ENCODE data around the gene TMEM72. TPM values are rescaled to one million over a fixed set of nuclear protein-coding genes. Genes with fewer than 3 reads are reported as not detected.

TMEM72 gene
- total RNA-seq, 1 experiment from 2014 or later: not detected

GRCh38 chr10:44882166-44882720 lies 28.9 kb upstream of the TMEM72 start:
- no peak overlapping the region for H3K4me2 ChIP-seq (ENCODE audit: insufficient read depth, insufficient read length, low read length)
- no peaks in the 10 kb centered on the region for H3K79me1 ChIP-seq (ENCODE audit: insufficient read depth, low read depth, low read length, poor library complexity, severe bottlenecking)
- no peaks in the 10 kb centered on the region for H4K20me1 ChIP-seq (ENCODE audit: control insufficient read depth, insufficient read depth, insufficient read length)
- H3K18ac ChIP-seq (ENCODE audit: insufficient read length, low read depth, low read length): no peak overlapping the region
- H3K56ac ChIP-seq (ENCODE audit: insufficient read length, low read depth, low read length): no peak overlapping the region
- H2AFZ ChIP-seq (ENCODE audit: low read length): no peak overlapping the region
- H3K27ac ChIP-seq (ENCODE audit: insufficient read length, low read depth, low read length): no peak overlapping the region
- H4K8ac ChIP-seq (replicated peaks; ENCODE audit: insufficient read length, low read depth, low read length): no peak overlapping the region
- H3K79me2 ChIP-seq (ENCODE audit: insufficient read depth, low read length): no peaks in the 10 kb centered on the region
- TF ChIP-seq CTCF (conservative IDR thresholded peaks at IDR 0.05): no peak
- WGBS (ENCODE audit: extremely low coverage, insufficient read length, low lambda C conversion rate): no CpG with 5 or more reads among the region's 6 CpGs
- H2BK12ac ChIP-seq (ENCODE audit: insufficient read length, low read depth, low read length): no peak overlapping the region
- H3K9ac ChIP-seq (ENCODE audit: extremely low read depth, insufficient read length, low read length): no peak overlapping the region
- no peak overlapping the region for H4K91ac ChIP-seq (ENCODE audit: insufficient read length, low read depth, low read length)
- no peak overlapping the region for H2BK5ac ChIP-seq (ENCODE audit: insufficient read length, low read length)
- Mint-ChIP-seq H3K4me1 (peaks cover 25 to 32% of the 10 kb centered on the region in 2 experiments), H3K27me3 (ENCODE audit: low read depth) (peaks cover 26% of the 10 kb centered on the region), H3K9me3 (no peaks in the 10 kb centered on the region), H3K27ac (no peak overlapping the region; a peak in 1 of 7 replicates), H3K4me3 (no peak overlapping the region; a peak in 1 of 5 replicates), H3K36me3 (ENCODE audit: insufficient read depth in 1 of 3, low read depth in 3 of 3) (no peaks in the 10 kb centered on the region)
- no peaks in the 10 kb centered on the region for H3K23me2 ChIP-seq (ENCODE audit: insufficient read length, low read depth, low read length, poor library complexity, severe bottlenecking)
- H3K9me3 ChIP-seq (ENCODE audit: control insufficient read depth, low read depth, low read length): no peaks in the 10 kb centered on the region
- no peaks in the 10 kb centered on the region for H3K4me1 ChIP-seq (ENCODE audit: insufficient read depth, low read length)
- H4K5ac ChIP-seq (ENCODE audit: insufficient read length, low read depth, low read length): no peak overlapping the region
- H3K4ac ChIP-seq (ENCODE audit: low read depth, low read length): no peak overlapping the region
- H3K27me3 ChIP-seq (ENCODE audit: insufficient read depth, low read length): no peaks in the 10 kb centered on the region; the same call in 1 of the 2 replicates
- no peak overlapping the region for H2BK20ac ChIP-seq (ENCODE audit: low read depth, low read length, poor library complexity, severe bottlenecking)
- H2BK120ac ChIP-seq (ENCODE audit: low read depth, low read length, poor library complexity, severe bottlenecking): no peak overlapping the region
- H2BK15ac ChIP-seq (ENCODE audit: low read depth, low read length): no peak overlapping the region
- H3K14ac ChIP-seq (ENCODE audit: insufficient read depth, low read length): no peak overlapping the region; the same call in 1 of the 2 replicates
- no peak overlapping the region for H3T11ph ChIP-seq (ENCODE audit: low read length)
- H2AK5ac ChIP-seq (ENCODE audit: insufficient read length, low read length): no peak overlapping the region
- DNase-seq: no peak
- H3K23ac ChIP-seq (ENCODE audit: insufficient read length, low read depth, low read length): no peak overlapping the region

Measured in H9 (cell line).